Activated gamma-delta T cell (primary cell): ENCODE measurements around the gene TOM1L2.
"Not testable (repeated sequence)": the region's sequence is repeated elsewhere in the genome, so short reads cannot be mapped to it uniquely, and the experiment has no call there.

Experiments
- DNase-seq: peaks from one replicate; lab custom pipeline; 2025; lab: John Stamatoyannopoulos, UW
- total RNA-seq, 2 donors: gene quantifications; one replicate each; lab custom pipeline; 2026; lab: John Stamatoyannopoulos, UW

The TOM1L2 gene
- 37.9 to 39.7 reads per million in 2 donors for total RNA-seq

DNA sequence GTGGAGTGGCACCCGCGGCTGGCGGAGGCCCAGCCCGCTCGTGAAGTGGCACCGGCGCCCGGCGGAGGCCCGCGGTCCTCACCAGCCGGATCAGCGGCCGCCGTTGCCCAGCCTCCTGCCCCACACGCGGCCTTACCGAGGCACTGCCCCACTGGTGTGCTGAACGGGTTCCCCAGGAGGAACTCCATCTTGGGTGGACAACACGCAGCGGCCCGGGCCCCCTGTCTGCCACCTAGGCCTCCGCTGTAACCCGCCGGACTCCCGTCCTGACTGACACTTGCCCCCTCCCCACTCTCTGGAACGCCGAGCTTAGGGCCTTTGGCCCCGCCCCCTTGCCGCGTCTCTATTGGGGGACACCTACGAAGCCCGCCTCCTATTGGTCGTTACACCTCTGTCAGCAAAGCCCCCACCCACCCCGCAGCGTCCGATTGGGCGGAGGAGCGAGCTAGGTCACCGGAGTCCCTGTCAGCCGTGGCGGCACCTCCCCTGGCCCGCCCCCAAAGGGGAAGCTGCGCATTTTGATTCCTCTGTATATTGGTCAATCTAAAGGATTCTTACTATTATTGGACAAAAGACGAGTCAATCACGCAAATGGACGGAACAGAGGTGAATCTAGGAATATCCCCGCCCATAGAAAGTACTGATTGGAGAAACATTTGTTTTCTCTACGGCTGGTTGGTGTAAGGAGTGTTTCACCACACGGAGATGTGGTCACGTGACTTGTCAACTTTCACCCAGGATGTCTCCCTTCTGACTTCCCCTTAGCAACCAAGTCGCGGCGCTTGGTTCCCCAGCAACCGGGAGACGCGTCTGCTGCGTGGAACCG, at the start of gene TOM1L2, which contains the start of gene DRC3:
TOM1L2 (minus strand) TSS at position 275 of the 826 bp plus-strand sequence; CDS start at position 188, 87 bp downstream.
DRC3 (plus strand) TSS at position 737 of the 826 bp plus-strand sequence. CDS start 4,737 bp downstream, outside the sequence.
- DNase-seq: peak; percentile 99

DNA sequence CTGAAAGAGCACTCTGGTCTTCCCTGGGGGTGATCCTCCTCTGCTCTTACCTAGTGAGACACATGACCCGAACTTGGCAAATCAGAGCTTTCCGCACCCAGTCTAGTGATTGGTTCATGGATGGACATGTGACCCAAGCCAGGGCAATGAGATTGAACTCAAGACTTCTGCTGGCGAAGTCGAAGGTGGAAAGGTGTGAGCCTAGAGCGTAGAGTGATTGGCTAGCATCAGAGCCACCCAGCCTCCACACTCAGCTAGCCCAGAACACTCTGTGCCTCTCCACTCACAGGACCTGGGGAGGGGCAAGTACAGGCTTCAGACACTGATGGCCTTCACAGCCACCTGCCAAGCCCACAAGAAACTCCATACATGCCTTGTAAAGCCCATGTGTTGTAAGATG, 49.2 kb upstream of the TOM1L2 start:
- DNase-seq: no peak

DNA sequence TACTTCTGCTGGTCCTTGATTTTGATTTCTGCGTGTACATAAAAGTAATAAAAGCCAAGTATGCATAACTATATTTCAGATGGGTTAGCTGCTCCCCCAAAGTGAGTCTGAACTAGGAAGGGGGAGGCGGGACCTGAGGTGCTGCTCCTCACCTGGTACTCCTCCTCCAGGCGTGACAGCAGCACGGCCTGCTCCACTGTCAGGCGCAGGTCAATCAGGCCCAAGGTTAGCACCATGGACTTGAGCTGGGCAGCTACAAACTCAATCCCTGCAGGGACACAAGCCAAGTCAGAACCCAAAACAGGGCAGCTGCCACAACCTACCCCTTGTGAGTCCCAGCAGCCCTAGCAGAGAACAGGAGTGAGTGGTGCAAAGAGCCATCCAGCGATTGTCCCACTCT, 48.8 kb upstream of the TOM1L2 start:
- DNase-seq: no peak

DNA sequence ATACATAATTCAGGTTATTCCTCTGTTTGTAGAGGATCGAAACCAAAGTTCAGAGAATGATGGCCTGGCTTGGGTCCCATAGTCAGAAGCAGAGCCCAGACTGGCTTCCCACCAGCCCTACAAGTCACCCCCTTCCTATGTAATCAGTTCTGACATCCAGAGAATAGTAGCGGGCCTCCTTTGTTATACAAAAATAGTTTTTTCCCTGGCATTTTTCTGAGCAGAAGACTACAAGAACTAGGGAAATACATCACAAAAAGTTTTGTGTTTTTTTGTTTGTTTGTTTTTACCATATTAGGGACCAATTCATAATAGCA, 47.6 kb upstream of the TOM1L2 start:
- no peak for DNase-seq

DNA sequence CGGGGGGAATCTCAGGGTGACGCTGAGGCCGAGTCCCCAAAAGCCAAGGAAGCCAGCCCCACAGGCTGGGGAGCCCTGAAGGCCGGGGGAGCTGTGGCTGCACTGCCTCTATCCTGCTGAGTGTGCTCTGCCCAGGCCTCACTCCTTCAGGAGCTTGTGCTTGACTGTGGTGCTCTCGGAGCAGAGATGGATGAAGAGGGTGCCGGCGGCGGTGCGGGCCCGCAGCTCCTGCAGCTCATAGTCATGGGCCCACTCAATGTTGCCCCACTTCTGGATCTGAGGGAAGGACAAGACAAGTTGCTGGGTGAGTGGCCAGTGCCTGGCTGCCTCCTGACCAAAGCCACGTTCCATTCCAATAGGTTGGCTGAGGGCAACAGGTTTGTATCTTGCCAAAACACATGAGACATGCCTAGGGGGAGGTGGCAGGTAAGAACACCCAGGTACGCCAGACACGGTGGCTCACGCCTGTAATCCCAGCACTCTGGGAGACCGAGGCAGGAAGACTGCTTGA, 46.3 kb upstream of the TOM1L2 start:
- no peak for DNase-seq

DNA sequence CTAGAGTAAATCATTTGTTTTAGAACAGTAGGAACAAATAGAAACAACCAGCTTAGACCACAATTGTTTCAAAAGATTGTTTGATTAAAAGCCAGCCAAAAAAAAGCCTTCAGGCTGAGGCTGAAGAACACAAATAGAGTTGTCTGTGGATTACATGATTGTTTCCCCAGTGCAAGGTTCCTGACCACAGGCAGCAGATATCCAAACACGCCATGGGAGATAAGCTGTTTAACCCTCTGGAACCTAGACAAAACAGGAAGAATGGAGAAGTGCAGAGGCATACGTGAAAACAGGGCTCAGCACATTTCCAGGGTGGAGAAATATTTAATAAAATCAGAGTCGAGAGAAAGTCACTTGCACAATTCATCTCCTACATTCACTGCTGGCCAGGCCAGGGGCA, 45.8 kb upstream of the TOM1L2 start:
- DNase-seq: no peak

DNA sequence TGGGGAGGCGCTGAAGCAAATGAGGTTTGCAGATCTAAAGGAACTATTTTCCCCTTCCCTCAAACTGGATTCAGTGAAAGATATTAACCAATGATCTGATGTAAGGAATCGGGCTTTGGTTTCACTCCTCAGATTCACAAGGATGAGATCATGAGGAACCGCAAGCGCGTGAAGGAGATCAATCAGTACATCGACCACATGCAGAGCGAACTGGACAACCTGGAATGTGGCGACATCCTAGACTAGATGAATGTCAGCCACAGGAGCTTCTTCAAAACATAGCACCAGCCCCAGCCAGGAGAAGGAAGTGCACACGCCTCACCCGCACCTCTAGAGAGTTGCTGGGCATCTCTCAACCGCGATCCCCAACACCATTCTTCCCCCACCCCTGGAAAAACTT, 44.2 kb upstream of the TOM1L2 start:
- no peak for DNase-seq

DNA sequence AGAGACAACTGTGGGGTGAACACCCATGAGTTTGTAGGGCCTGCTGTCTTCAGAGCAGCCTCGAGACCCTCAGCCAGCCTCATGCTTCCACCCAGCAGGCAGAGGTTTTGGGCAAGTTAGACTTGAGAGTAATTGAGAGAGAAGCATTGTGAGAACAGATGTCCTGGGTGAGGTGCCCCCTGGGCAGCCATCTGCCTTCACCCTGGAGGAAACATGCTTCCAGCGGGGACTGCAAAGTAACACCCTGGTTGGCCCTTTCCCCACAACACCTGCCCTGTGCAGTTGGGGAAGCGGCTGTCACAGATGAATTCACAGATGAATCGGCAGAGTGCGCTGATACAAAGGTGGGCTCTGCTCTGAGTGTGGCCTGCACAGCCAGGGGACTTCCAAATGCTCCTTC, 43.4 kb upstream of the TOM1L2 start:
- DNase-seq: no peak

DNA sequence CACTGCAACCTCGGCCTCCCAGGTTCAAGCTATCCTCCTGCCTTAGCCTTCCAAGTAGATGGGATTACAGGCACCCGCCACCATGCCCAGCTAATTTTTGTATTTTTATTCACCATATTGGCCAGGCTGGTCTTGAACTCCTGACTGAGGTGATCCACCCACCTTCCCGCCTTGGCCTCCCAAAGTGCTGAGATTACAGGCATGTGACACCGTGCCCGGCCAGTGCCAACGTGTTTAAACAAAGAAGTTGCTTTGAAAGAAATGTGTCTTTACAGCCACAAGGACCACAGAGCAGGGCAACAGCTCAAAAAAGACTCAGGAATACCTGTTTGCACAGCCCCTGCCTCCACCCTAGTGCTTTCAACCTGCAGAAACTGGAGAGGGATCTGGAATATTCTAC, 41.8 kb upstream of the TOM1L2 start:
- DNase-seq: no peak

DNA sequence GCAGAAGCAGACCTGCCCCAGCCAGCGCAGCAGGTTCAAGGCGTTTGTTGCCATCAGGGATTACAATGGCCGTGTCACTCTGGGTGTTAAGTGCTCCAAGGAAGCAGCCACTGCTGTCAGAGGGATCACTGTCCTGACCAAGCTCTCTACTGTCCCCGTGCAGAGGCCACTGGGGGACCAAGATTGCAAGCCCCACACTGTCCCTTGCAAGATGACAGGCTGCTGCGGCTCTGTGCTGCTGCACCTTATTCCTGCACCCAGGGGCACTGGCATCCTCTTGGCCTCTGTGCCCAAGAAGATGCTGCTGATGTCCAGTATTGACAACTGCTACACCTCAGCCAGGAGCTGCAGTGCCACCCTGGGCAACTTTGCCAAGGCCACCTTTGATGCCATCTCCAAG, 39.1 kb upstream of the TOM1L2 start:
- DNase-seq: no peak

DNA sequence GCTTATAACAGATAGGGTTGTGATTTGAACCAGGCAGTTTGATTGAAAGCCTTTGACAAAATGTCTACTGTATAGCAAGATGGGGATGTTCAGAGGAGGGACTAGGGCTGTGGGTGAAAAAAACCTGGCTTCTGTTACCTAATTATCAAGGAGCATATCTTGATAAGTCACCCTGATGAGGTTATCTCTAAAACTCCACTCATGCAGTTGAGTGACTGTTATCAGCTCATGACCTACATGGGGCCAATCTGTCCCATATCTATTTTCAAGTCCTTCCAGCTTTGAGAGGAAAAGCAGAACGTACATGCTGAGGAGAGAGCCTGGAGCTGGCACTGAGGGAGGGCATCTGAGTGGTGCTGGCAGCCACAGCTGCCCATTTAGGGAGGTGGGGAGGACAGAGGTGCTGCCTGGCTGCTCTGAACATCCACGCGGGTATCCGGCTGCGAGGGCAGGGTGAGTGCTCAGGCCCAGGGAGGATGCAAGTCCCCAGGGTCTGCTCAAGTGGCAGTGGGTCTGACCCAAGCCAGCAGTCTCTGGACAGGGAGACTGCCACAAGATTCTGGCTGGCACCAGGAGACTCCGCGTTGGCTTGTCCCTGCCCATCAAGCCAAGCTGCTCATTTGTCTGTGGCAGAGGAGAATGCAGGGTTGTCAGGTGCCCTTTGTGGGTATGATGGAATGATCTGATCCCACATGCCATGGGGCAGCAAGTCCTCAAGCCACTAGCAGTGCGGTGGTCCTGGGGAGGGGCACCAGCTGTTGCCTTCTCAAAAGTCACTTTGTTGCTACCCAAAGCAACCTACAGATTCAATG, 37.6 kb upstream of the TOM1L2 start:
- DNase-seq: no peak

DNA sequence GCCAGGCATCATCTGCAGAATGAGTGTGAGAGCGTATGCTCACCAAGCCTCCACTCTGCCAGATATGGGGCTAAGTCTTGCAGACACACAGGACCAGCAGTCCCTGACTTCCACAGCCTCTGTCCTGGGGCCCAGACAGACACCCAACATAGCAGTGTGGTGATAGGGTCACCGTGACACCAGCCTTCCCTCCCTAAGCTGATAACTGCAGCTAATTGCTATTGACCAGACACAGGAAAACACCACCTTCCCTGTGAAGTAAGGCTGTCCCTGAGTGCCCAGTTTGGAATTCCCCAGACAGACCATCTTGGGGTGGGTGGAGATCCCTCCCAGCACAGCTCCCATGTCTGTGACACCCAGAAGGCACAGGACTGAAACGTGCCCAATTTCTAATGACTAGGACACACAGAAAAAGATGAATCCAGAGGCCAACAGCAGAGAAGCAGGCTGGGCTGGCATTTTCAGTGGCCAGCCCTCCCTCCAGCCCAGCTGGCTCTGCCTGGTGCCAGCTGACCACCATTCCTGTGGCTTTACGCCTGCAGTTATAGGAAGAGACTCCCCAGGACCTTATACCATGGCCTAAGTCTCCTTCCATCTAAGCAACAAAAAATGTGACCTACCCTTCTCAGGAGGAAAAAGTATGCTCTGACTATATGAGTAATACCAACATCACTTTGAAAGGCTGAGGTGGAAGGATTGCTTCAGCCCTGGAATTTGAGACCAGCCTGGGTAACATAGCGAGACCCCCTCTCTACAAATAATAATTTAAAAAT, 36.5 kb upstream of the TOM1L2 start:
- DNase-seq: no peak

DNA sequence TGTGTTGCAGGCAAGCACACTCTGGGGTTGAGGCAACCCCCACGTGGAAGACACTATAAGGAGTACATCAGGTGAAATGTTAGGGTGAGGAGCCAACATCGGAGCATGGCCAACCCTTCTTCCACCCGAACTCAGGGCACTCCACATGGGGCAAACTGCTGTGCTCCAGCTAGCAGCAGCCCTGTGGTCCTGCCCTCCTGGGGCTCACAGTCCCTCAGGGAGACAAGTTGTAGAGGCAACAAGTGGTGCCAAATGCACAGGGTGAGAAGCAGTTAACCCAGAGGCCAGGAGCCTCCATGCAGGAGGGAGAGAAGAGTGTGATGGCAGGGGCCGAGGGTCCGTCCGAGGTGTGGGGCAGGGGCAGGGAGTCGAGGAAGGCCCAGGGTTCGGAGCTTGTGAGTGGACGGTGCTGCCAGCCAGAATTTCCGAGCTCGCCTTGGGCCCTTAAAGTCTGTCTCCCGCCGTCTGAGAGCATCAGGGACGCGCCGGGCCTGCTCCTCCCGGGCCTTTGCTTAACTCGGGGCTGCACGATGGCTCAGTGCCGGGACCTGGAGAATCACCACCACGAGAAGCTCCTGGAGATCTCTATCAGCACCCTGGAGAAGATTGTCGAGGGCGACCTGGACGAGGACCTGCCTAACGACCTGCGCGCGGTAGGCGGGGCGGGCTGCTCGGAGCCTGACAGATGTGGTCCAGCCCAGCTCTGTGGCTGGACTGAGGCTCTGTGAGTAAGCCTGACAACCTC, 34.5 kb upstream of the TOM1L2 start:
- no peak for DNase-seq

DNA sequence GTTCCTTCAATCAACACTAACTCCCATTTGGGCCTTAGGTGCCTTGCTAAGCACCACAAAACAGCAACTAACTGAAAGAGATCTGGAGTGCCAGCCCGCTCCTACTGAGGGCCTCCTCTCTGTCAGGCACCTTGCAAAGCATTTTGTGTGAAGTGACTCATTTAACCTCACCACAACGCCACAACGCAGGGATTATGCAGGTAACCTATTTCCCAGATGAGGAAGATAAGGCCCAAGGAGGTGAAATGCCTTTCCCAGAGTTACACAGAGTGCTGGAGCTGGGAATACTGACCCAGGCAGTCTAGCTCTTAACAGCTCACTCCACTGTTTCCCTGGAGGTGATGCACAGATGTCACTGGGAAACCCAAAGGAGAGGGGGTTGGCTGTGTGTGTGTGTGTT, 33.3 kb upstream of the TOM1L2 start:
- no peak for DNase-seq

DNA sequence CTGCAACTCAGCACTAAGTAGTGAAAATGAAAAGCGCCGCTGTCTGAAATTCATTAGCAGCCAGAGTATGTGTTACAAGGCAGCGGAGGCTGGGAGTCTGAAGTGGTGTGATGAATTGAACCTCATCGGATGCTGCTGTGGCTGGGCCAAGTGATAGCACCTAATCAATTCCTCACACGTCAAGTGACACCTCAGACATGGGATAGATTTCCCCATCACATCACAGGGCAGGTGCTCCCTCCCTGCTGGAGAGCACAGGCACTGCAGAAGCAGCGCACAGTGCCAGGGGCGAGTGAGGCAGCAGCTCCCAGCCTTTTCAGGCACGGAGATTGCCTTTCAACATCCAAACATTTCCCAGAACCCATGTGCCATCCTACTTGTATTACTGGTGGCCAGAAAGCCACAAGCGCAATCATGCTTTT, 32.7 kb upstream of the TOM1L2 start:
- no peak for DNase-seq

DNA sequence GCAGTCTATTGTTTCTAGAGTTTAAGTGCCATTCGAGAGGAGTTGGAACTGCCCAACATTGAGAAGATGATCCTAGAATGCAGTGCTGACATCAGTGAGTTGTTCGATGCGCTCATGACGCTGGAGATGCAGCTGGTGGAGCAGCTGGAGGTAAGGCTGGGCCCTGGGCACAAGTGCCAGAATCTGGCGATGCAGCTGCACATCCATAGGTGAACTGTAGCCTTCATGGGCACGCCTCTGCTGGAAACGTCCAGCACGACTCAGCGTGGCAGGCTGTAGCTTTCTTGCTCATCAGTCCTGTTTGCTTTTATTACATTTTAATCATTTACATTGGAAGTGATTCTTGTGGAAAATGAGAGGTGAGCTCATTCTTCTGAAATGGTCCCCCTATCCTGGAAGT, 32.1 kb upstream of the TOM1L2 start:
- DNase-seq: no peak

DNA sequence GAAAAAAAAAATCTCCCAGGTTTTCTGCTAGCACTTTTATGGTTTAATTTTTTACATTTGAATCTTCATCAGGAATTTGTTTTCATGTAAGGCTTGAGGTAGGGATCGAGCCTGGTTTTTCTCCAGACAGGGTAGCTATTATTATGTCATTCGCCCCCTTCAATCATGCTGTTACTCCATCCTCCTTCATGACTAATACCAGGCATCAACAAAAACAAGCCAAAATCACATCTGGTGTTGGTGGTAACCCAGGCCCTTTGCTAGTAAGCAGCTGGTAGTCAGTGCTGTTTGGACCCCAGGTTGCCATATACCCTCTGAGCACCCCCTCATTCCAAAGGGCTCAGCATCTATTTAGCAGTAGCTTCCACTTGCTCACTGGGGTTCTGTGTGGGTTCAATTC, 30.0 kb upstream of the TOM1L2 start:
- no peak for DNase-seq

DNA sequence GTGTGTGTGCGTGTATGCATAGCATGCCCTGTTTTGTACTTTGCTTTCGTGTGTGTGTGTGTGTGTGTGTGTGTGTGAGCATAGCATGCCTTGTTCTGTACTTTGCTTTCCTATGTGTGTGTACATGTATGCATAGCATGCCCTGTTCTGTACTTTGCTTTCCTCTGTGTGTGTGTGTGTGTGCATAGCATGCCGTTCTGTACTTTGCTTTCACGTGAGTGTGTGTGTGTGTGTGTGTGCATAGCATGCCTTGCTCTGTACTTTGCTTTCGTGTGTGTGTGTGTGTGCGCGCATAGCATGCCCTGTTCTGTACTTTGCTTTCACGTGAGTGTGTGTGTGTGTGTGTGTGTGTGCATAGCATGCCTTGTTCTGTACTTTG, 27.8 kb upstream of the TOM1L2 start:
- DNase-seq: no peak

DNA sequence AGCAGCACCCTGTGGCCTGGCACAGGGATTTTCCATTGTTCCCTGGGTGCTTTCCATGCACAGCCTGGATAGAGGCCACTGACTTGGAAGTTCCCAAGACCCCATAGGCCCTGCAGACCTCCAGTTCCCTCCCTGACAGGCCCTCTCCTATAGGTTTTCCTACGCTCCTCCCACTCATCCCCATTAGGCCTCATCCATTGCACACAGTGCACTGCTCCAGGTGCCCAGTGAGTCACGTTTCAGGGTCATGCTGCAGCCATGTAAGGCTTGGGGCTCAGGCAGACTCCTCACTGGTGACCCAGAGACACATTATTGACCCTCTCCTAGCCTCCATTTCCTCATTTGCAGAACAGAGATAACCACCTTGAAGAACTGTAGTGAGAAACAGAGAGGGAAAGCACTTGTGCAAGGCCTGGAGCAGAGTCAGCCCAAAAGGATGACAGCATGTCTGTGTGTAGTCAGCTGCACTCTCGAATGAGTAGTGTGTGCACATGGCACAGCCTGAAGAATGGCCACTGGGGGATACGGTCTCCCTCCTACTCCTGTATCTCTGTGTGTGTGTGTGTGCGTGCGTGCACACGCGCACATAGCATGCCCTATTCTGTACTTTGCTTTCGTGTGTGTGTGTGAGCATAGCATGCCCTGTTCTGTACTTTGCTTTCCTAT, 27.3 kb upstream of the TOM1L2 start:
- DNase-seq: no peak

DNA sequence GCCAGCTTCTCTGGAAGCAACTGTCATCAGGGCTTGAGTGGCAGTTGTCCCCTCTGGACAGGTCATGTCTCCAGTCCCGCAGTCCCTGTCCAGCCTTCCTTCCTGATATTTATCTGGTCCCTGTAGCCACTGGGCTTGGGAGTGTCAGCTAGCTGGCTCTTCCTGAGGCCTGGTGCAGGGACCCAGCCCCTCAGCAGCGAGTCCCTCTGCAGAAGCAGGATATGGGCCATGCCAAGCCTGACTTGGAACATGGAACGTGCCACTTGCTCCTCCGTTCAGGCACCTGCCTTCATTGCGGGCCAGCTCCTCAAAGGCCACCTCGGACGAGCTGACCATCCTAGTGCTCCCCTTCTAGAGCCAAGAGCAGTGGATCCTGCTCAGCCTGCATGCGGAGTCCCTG, 26.7 kb upstream of the TOM1L2 start:
- no peak for DNase-seq

DNA sequence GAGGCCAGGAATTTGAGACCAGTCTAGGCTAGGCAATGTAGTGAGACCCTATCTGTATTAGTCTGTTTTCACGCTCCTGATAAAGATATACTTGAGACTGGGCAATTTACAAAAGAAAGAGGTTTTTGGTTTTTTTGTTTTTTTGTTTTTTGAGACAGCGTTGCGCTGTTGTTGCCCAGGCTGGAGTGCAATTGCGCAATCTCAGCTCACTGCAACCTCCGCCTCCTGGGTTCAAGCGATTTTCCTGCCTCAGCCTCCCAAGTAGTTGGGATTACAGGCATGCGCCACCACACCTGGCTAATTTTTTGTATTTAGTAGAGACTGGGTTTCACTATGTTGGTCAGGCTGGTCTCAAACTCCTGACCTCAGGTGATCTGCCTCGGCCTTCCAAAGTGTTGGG, 23.7 kb upstream of the TOM1L2 start:
- not testable (repeated sequence) for DNase-seq
